NCI-H2196 (cell line): Measurements from ENCODE around the gene CLEC16A.

Source experiments
- DNase-seq: peaks from one replicate; lab custom pipeline; 2025; ENCODE audit not compliant: unreplicated experiment; lab: John Stamatoyannopoulos, UW

The CLEC16A gene

GRCh38 chr16:11190588-11191560, 246.5 kb downstream of the CLEC16A start:
- DNase-seq = no peak

GRCh38 chr16:11191665-11192064, 247.3 kb downstream of the CLEC16A start:
- no peak for DNase-seq

- DNase-seq = no peak
These were observed 249.1 kb downstream of the CLEC16A start for GRCh38 chr16:11193494-11193893.

- no peak for DNase-seq
These were observed 250.5 kb downstream of the CLEC16A start for GRCh38 chr16:11194913-11195312.

GRCh38 chr16:11196286-11196828, 252.0 kb downstream of the CLEC16A start:
- no peak for DNase-seq

- no peak for DNase-seq
These were observed 254.0 kb downstream of the CLEC16A start for GRCh38 chr16:11198375-11198774.

GRCh38 chr16:11198828-11199227, 254.5 kb downstream of the CLEC16A start:
- no peak for DNase-seq

GRCh38 chr16:11200592-11200991, 256.2 kb downstream of the CLEC16A start:
- DNase-seq = no peak

GRCh38 chr16:11201498-11202259, 257.3 kb downstream of the CLEC16A start:
- DNase-seq = no peak

GRCh38 chr16:11202260-11203091, 258.1 kb downstream of the CLEC16A start:
- no peak for DNase-seq

- no peak for DNase-seq
These were observed 258.8 kb downstream of the CLEC16A start for GRCh38 chr16:11203111-11203623.

- DNase-seq = no peak
These were observed 260.2 kb downstream of the CLEC16A start for GRCh38 chr16:11204513-11205047.

- no peak for DNase-seq
These were observed 260.8 kb downstream of the CLEC16A start for GRCh38 chr16:11205065-11205699.

GRCh38 chr16:11205754-11206581, 261.6 kb downstream of the CLEC16A start:
- DNase-seq = no peak

GRCh38 chr16:11207646-11208045, 263.3 kb downstream of the CLEC16A start:
- no peak for DNase-seq

GRCh38 chr16:11208916-11209665, 264.7 kb downstream of the CLEC16A start:
- no peak for DNase-seq

GRCh38 chr16:11210260-11210659, 265.9 kb downstream of the CLEC16A start:
- no peak for DNase-seq
